ENCODE results near the gene NEK10. TPM values are rescaled to one million over a fixed set of nuclear protein-coding genes. Genes with fewer than 3 reads are reported as not detected.

The NEK10 gene
- total RNA-seq, 3 donors from 2014 or later (not counting 1 experiment from before 2014, with no cell fraction given) = 0.68 to 1.6 (median 0.80) TPM

- no peak overlapping the region for H3K27ac Mint-ChIP-seq
- DNase-seq = no peak
- no peak overlapping the region for H3K4me3 ChIP-seq (ENCODE audit: low read length)
These were observed 115.8 kb downstream of the NEK10 start for GRCh38 chr3:27253391-27253790.

GRCh38 chr3:27252646-27253045 is 116.5 kb downstream of the NEK10 start:
- peaks cover 2 to 5% of the 10 kb centered on the region in 2 donors for H3K9me3 Mint-ChIP-seq
- H3K4me3 Mint-ChIP-seq = no peak overlapping the region
- Histone ChIP-seq H3K36me3 (ENCODE audit: control insufficient read depth, insufficient read depth, low read length) (no peaks in the 10 kb centered on the region), H3K27me3 (ENCODE audit: control insufficient read depth, insufficient read depth, low read length) (no peaks in the 10 kb centered on the region), H3K4me3 (ENCODE audit: low read length) (no peak overlapping the region), H3K27ac (ENCODE audit: low read length) (no peak overlapping the region), H3K9me3 (ENCODE audit: control insufficient read depth, insufficient read depth, low read length) (no peaks in the 10 kb centered on the region), H3K4me1 (ENCODE audit: control insufficient read depth, insufficient read depth, low read length) (no peaks in the 10 kb centered on the region)
- no peak for ATAC-seq
- intact Hi-C loops (cut with micrococcal nuclease) = no loop called here
- no peak for TF ChIP-seq CTCF (IDR thresholded peaks at IDR 0.05)
- H3K27me3 Mint-ChIP-seq (ENCODE audit: low read depth in 2 of 2) = peaks cover 0 to 6% of the 10 kb centered on the region in 2 donors
- no peaks in the 10 kb centered on the region for H3K36me3 Mint-ChIP-seq
- H3K27ac Mint-ChIP-seq = no peak overlapping the region
- no peaks in the 10 kb centered on the region for H3K4me1 Mint-ChIP-seq
- DNase-seq = no peak

More at GRCh38 chr3:27253391-27253790, 115.8 kb downstream of the NEK10 start:
- no peak for TF ChIP-seq CTCF (IDR thresholded peaks at IDR 0.05)
- H3K9me3 ChIP-seq (ENCODE audit: control insufficient read depth, insufficient read depth, low read length) = no peaks in the 10 kb centered on the region
- Mint-ChIP-seq H3K4me3 (no peak overlapping the region), H3K9me3 (peaks cover 0 to 5% of the 10 kb centered on the region in 2 donors), H3K27me3 (ENCODE audit: low read depth in 2 of 2) (peaks cover 0 to 6% of the 10 kb centered on the region in 2 donors), H3K36me3 (no peaks in the 10 kb centered on the region), H3K4me1 (no peaks in the 10 kb centered on the region)
- no peak overlapping the region for H3K27ac ChIP-seq (ENCODE audit: low read length)
- no peak for ATAC-seq
- intact Hi-C loops (cut with micrococcal nuclease) = no loop called here
- WGBS (ENCODE audit: insufficient coverage) = 50% methylated on average over 1 of the region's 1 CpG
- H3K36me3 ChIP-seq (ENCODE audit: control insufficient read depth, insufficient read depth, low read length) = no peaks in the 10 kb centered on the region
- H3K4me1 ChIP-seq (ENCODE audit: control insufficient read depth, insufficient read depth, low read length) = no peaks in the 10 kb centered on the region
- H3K27me3 ChIP-seq (ENCODE audit: control insufficient read depth, insufficient read depth, low read length) = no peaks in the 10 kb centered on the region

GRCh38 chr3:27244374-27244773 is 124.8 kb downstream of the NEK10 start:
- no peak for ATAC-seq
- H3K4me1 Mint-ChIP-seq = no peaks in the 10 kb centered on the region
- no peak for TF ChIP-seq CTCF (IDR thresholded peaks at IDR 0.05)
- Histone ChIP-seq H3K36me3 (ENCODE audit: control insufficient read depth, insufficient read depth, low read length) (no peaks in the 10 kb centered on the region), H3K27ac (ENCODE audit: low read length) (no peak overlapping the region), H3K4me1 (ENCODE audit: control insufficient read depth, insufficient read depth, low read length) (no peaks in the 10 kb centered on the region), H3K4me3 (ENCODE audit: low read length) (no peak overlapping the region), H3K9me3 (ENCODE audit: control insufficient read depth, insufficient read depth, low read length) (no peaks in the 10 kb centered on the region), H3K27me3 (ENCODE audit: control insufficient read depth, insufficient read depth, low read length) (no peaks in the 10 kb centered on the region)
- H3K27ac Mint-ChIP-seq = no peak overlapping the region
- DNase-seq = no peak
- H3K36me3 Mint-ChIP-seq = no peaks in the 10 kb centered on the region
- intact Hi-C loops (cut with micrococcal nuclease) = no loop called here
- no peaks in the 10 kb centered on the region for H3K27me3 Mint-ChIP-seq (ENCODE audit: low read depth in 2 of 2)
- H3K9me3 Mint-ChIP-seq = peaks cover 2 to 4% of the 10 kb centered on the region in 2 donors
- 87% methylated on average over 1 of the region's 2 CpGs for WGBS (ENCODE audit: insufficient coverage)
- H3K4me3 Mint-ChIP-seq = no peak overlapping the region

GRCh38 chr3:27239951-27240350 is 129.2 kb downstream of the NEK10 start:
- Histone ChIP-seq H3K27ac (ENCODE audit: low read length) (no peak overlapping the region), H3K4me3 (ENCODE audit: low read length) (no peak overlapping the region), H3K9me3 (ENCODE audit: control insufficient read depth, insufficient read depth, low read length) (peaks cover 3% of the 10 kb centered on the region), H3K27me3 (ENCODE audit: control insufficient read depth, insufficient read depth, low read length) (no peaks in the 10 kb centered on the region), H3K4me1 (ENCODE audit: control insufficient read depth, insufficient read depth, low read length) (no peaks in the 10 kb centered on the region), H3K36me3 (ENCODE audit: control insufficient read depth, insufficient read depth, low read length) (no peaks in the 10 kb centered on the region)
- no peak for TF ChIP-seq CTCF (IDR thresholded peaks at IDR 0.05)
- intact Hi-C loops (cut with micrococcal nuclease) = no loop called here
- Mint-ChIP-seq H3K27me3 (ENCODE audit: low read depth in 2 of 2) (no peaks in the 10 kb centered on the region), H3K4me3 (no peak overlapping the region), H3K36me3 (peaks cover 18% of the 10 kb centered on the region), H3K4me1 (no peaks in the 10 kb centered on the region), H3K9me3 (peaks cover 12 to 22% of the 10 kb centered on the region in 2 donors), H3K27ac (no peak overlapping the region)
- DNase-seq (no peak), ATAC-seq (no peak)
